HG03095 (cell line): ENCODE data around the gene ATP6V0B.

Experiments used
- ATAC-seq: cut with Tn5 transposase; IDR thresholded peaks from one replicate; pipeline ENCODE4 v1.9.1; 2021; ENCODE audit warnings: moderate library complexity; ENCODE audit not compliant: unreplicated experiment

Gene ATP6V0B

GRCh38 chr1:43974443-43975248 is at the start of gene ATP6V0B:
TSS of gene ATP6V0B (plus strand) at chr1:43974960. CDS start at chr1:43975041, 81 bp downstream.
- peak; percentile 54 for ATAC-seq

- ATAC-seq = no peak
Observed at GRCh38 chr1:43925846-43926245, 48.9 kb upstream of the ATP6V0B start.

- ATAC-seq = no peak
Observed at GRCh38 chr1:43930168-43930948, 44.4 kb upstream of the ATP6V0B start.

- ATAC-seq = no peak
Observed at GRCh38 chr1:43930949-43931275, 43.8 kb upstream of the ATP6V0B start.

- ATAC-seq = no peak
Observed at GRCh38 chr1:43931711-43932660, 42.8 kb upstream of the ATP6V0B start.

GRCh38 chr1:43932786-43933385 is 41.9 kb upstream of the ATP6V0B start:
- no peak for ATAC-seq

- ATAC-seq = no peak
Observed at GRCh38 chr1:43933386-43934100, 41.2 kb upstream of the ATP6V0B start, which contains the start of gene ARTN. TSS of gene ARTN (plus strand) at chr1:43933801. CDS start at chr1:43935657, 1,856 bp downstream.

- no peak for ATAC-seq
Observed at GRCh38 chr1:43934101-43934985, 40.4 kb upstream of the ATP6V0B start.

GRCh38 chr1:43934986-43935324 is 39.8 kb upstream of the ATP6V0B start:
- no peak for ATAC-seq

- no peak for ATAC-seq
Observed at GRCh38 chr1:43935711-43936427, 38.9 kb upstream of the ATP6V0B start.

- ATAC-seq = no peak
Observed at GRCh38 chr1:43936431-43937151, 38.2 kb upstream of the ATP6V0B start.

GRCh38 chr1:43937179-43937865 is 37.4 kb upstream of the ATP6V0B start:
- no peak for ATAC-seq

GRCh38 chr1:43938383-43938782 is 36.4 kb upstream of the ATP6V0B start:
- ATAC-seq = no peak

- ATAC-seq = no peak
Observed at GRCh38 chr1:43938892-43939587, 35.7 kb upstream of the ATP6V0B start.

GRCh38 chr1:43942411-43942810 is 32.3 kb upstream of the ATP6V0B start:
- ATAC-seq = no peak

GRCh38 chr1:43944860-43945259 is 29.9 kb upstream of the ATP6V0B start:
- no peak for ATAC-seq
